Endothelial cell of umbilical vein (primary cell): Measurements from ENCODE around the gene NR2F6. TPM values are rescaled to one million over a fixed set of nuclear protein-coding genes. Genes with fewer than 3 reads are reported as not detected.
A peak's percentile ranks its signal among the peaks of the same experiment; 100 is the strongest.

Experiments used
- BruUV-seq: library from RNA; stranded (reverse); fragments of 400-500 nt; replicated peaks from 2 replicates; lab custom pipeline; 2021; lab: Mats Ljungman, UMichigan
- CTCF ChIA-PET: fragments of 300-600, 350-600 bp; sonication (Branson Sonifier 250); formaldehyde crosslinking; loops from one replicate; lab custom pipeline; 2021; ENCODE audit warnings: antibody characterized with exemption, inconsistent platforms; lab: Charles Lee
- POLR2A ChIA-PET: fragments of 300-600, 350-600 bp; sonication (Branson Sonifier 250); formaldehyde crosslinking; loops from one replicate; lab custom pipeline; 2021; ENCODE audit warnings: antibody characterized with exemption, inconsistent platforms; lab: Charles Lee
- DNase-seq: peaks from one replicate; pipeline ENCODE4 v3.0.0-alpha.2; 2011; ENCODE audit warnings: low read depth, low spot score
- FAIRE-seq: peaks from 2 replicates; lab custom pipeline; 2011; peaks lifted over from hg19 to GRCh38; lab: Jason Lieb, UNC
- H2AFZ ChIP-seq: 2 replicates; pipeline ENCODE4 v1.6.0; 2012; ENCODE audit warnings: low read depth, low read length, control low read depth, inconsistent platforms
- H3K27ac ChIP-seq: 2 replicates; pipeline ENCODE4 v1.5.1; 2011; ENCODE audit warnings: low read depth, mild to moderate bottlenecking, control low read depth, low read length, moderate library complexity; ENCODE audit not compliant: insufficient read depth
- H3K27me3 ChIP-seq, 2 experiments: 2 replicates each; pipeline versions ENCODE4 v1.6.0 to v1.6.1; 2011; ENCODE audit warnings: low read length in 2 of 2, mixed read lengths in 1 of 2; ENCODE audit not compliant: control insufficient read depth in 2 of 2, insufficient read depth in 2 of 2
- H3K36me3 ChIP-seq, 2 experiments: 2 replicates in 1 of 2; 3 replicates in 1 of 2; pipeline ENCODE4 v1.5.1; 2011; ENCODE audit warnings: low read length in 2 of 2, mild to moderate bottlenecking in 1 of 2, moderate library complexity in 1 of 2; ENCODE audit not compliant: control insufficient read depth in 2 of 2, insufficient read depth in 2 of 2; ENCODE audit errors: extremely low read depth in 1 of 2
- H3K4me1 ChIP-seq: 3 replicates; pipeline ENCODE4 v1.5.1; 2011; ENCODE audit warnings: mild to moderate bottlenecking, low read length; ENCODE audit not compliant: control insufficient read depth, insufficient read depth; ENCODE audit errors: extremely low read depth
- H3K4me2 ChIP-seq: 2 replicates; pipeline ENCODE4 v1.6.1; 2011; ENCODE audit warnings: low read length, control low read depth, mixed read lengths; ENCODE audit not compliant: insufficient read depth
- H3K4me3 ChIP-seq, 3 experiments: fragments of 200-600 bp in 1 of 3; sonication (generic), shearing (Covaris generic) in 1 of 3; replicated peaks in 1 of 3; 2 replicates each; pipeline ENCODE4 v1.5.1; 2011 to 2016; ENCODE audit warnings: control low read depth in 3 of 3, low read length in 3 of 3, mild to moderate bottlenecking in 2 of 3, inconsistent platforms in 1 of 3, low read depth in 1 of 3, moderate library complexity in 1 of 3; ENCODE audit not compliant: insufficient read depth in 1 of 3
- H3K79me2 ChIP-seq: 2 replicates; pipeline ENCODE4 v1.6.0; 2012; ENCODE audit warnings: low read length, inconsistent platforms; ENCODE audit not compliant: control insufficient read depth, insufficient read depth
- H3K9ac ChIP-seq: replicated peaks from 2 replicates; pipeline ENCODE3; 2011; ENCODE audit warnings: low read length, control low read depth; ENCODE audit not compliant: insufficient read depth; ENCODE audit errors: extremely low read depth
- H3K9me1 ChIP-seq: replicated peaks from 3 replicates; pipeline ENCODE4 v1.6.0; 2011; ENCODE audit warnings: mild to moderate bottlenecking, low read length; ENCODE audit not compliant: control insufficient read depth, insufficient read depth; ENCODE audit errors: extremely low read depth
- H3K9me3 ChIP-seq: replicated peaks from 2 replicates; pipeline ENCODE4 v1.5.1; 2012; ENCODE audit warnings: low read length, inconsistent platforms; ENCODE audit not compliant: control insufficient read depth, insufficient read depth
- H4K20me1 ChIP-seq: replicated peaks from 2 replicates; pipeline ENCODE3; 2011; ENCODE audit warnings: mild to moderate bottlenecking, low read length; ENCODE audit not compliant: control insufficient read depth, insufficient read depth; ENCODE audit errors: extremely low read depth
- EZH2 ChIP-seq: IDR thresholded peaks from 2 replicates; pipeline ENCODE4 v1.6.1; 2012; ENCODE audit warnings: borderline replicate concordance, low read depth, mild to moderate bottlenecking, moderate library complexity, low read length, inconsistent platforms; ENCODE audit not compliant: severe bottlenecking
- FOS ChIP-seq: IDR thresholded peaks from 2 replicates; pipeline ENCODE4 v1.6.1; 2011; ENCODE audit warnings: mild to moderate bottlenecking, low read length, moderate library complexity, borderline replicate concordance; ENCODE audit not compliant: insufficient read depth
- GATA2 ChIP-seq: IDR thresholded peaks from 2 replicates; pipeline ENCODE4 v1.7.0; 2011; ENCODE audit warnings: low read depth, mild to moderate bottlenecking, moderate library complexity, mixed read lengths, low read length; ENCODE audit not compliant: insufficient read length, insufficient read depth
- JUN ChIP-seq: IDR thresholded peaks from 2 replicates; pipeline ENCODE4 v1.6.1; 2011; ENCODE audit warnings: borderline replicate concordance, low read depth; ENCODE audit not compliant: insufficient read length, insufficient read depth
- MAX ChIP-seq: IDR thresholded peaks from 2 replicates; pipeline ENCODE4 v1.6.1; 2011; ENCODE audit not compliant: insufficient read depth, insufficient read length
- MYC ChIP-seq: IDR thresholded peaks from one replicate; pipeline ENCODE4 v1.6.1; 2011; ENCODE audit warnings: mild to moderate bottlenecking, low read depth, low read length
- POLR2A ChIP-seq: IDR thresholded peaks from 2 replicates; pipeline ENCODE4 v1.6.1; 2012; ENCODE audit warnings: low read depth, mild to moderate bottlenecking, control low read depth, low read length
- POLR2AphosphoS5 ChIP-seq: IDR thresholded peaks from 2 replicates; pipeline ENCODE4 v1.6.1; 2012; ENCODE audit warnings: low read depth, mild to moderate bottlenecking, control low read depth, low read length, moderate library complexity; ENCODE audit not compliant: insufficient read depth
- dilution Hi-C: fragments of 300-500 bp; cut with MboI; formaldehyde crosslinking; loops from one replicate; pipeline ENCODE4 v1.15.0; 2019; ENCODE audit warnings: low sequenced_read_pairs; ENCODE audit not compliant: extremely low pct_ligation_motif_present
- intact Hi-C: fragments of 100-400 bp; cut with micrococcal nuclease; formaldehyde crosslinking; loops from one replicate; pipeline ENCODE4 v1.10.0; 2022
- polyA plus RNA-seq, 4 experiments: library from polyadenylated mRNA; depleted of rRNA in 3 of 4; stranded (reverse) in 3 of 4; unstranded in 1 of 4; fragments of >200 nt; gene quantifications; 2 replicates each; pipeline versions ENCODE4 v1.2.1 to v1.2.3, GENCODE V29; 2011 to 2012; ENCODE audit warnings: missing spikeins in 1 of 4
- total RNA-seq: library from RNA; stranded (reverse); gene quantifications from 2 replicates; pipeline ENCODE4 v1.2.3, GENCODE V29; 2021
- TF ChIP-seq, protein P1 (sequence below), 2 donors: IDR thresholded peaks; 1 replicate in 1 of 2; 2 replicates in 1 of 2; pipeline ENCODE4 v1.5.1; 2011; ENCODE audit warnings: low read length in 2 of 2, mild to moderate bottlenecking in 2 of 2, moderate library complexity in 2 of 2, control low read depth in 1 of 2, inconsistent platforms in 1 of 2, low read depth in 1 of 2; ENCODE audit not compliant: insufficient read depth in 1 of 2; ENCODE audit errors: extremely low read depth in 1 of 2

NR2F6 gene
- total and polyA plus RNA-seq, 2 donors (not counting 3 experiments of a cell fraction or from before 2014, with no cell fraction given) = 36.1 to 38.9 TPM

DNA sequence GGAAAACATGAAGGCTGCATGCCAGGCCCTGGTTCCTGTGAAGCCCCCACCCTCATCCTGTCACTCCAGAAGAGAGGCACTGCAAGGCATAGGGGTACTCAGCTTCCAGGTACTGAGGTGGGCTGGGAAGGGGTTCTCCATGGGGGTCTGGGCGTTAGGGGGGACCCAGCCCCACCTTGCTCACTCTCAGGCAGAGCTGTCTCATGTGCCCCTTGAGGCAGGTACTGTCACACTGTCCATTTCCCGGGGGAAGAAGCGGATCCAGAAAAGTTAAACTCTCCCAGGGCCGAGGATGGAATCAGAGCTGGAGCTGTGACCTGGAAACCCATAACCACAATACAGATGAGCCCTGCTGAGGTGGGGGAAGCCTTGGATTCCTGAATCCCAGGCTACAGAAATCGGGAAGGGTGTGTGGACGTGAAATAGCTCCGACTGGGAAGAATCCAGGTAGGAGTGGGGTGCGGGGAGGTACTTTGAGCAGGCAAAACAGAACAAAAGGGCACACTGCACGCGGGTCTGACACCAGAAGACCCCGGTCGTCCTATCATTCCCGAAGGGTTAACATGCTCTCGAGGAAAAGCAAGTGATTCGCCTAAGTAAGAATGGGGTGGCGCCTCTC lies 31.1 kb downstream of the NR2F6 start:
- Histone ChIP-seq H2AFZ (peak overlapping the region; percentile 83), H3K4me3 (peak overlapping the region; percentile 2 to 66 (median 54)), H3K4me1 (peaks cover 7% of the 10 kb centered on the region), H3K9me1 (no peaks in the 10 kb centered on the region), H3K9me3 (no peaks in the 10 kb centered on the region), H4K20me1 (no peaks in the 10 kb centered on the region), H3K4me2 (peak overlapping the region; percentile 84), H3K36me3 (peaks cover 0 to 20% of the 10 kb centered on the region in 2 experiments), H3K27me3 (no peaks in the 10 kb centered on the region), H3K27ac (peak overlapping the region; percentile 88), H3K79me2 (no peaks in the 10 kb centered on the region), H3K9ac (peak overlapping the region; percentile 87)
- TSS peak; percentile 92 for BruUV-seq
- no peak for TF ChIP-seq GATA2
- TF ChIP-seq, protein P1, sequence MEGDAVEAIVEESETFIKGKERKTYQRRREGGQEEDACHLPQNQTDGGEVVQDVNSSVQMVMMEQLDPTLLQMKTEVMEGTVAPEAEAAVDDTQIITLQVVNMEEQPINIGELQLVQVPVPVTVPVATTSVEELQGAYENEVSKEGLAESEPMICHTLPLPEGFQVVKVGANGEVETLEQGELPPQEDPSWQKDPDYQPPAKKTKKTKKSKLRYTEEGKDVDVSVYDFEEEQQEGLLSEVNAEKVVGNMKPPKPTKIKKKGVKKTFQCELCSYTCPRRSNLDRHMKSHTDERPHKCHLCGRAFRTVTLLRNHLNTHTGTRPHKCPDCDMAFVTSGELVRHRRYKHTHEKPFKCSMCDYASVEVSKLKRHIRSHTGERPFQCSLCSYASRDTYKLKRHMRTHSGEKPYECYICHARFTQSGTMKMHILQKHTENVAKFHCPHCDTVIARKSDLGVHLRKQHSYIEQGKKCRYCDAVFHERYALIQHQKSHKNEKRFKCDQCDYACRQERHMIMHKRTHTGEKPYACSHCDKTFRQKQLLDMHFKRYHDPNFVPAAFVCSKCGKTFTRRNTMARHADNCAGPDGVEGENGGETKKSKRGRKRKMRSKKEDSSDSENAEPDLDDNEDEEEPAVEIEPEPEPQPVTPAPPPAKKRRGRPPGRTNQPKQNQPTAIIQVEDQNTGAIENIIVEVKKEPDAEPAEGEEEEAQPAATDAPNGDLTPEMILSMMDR (IDR thresholded peaks at IDR 0.05; ENCODE audit: extremely low read depth in 1 of 2, insufficient read depth in 1 of 2, low read depth in 1 of 2, low read length in 2 of 2) = no peak
- TF ChIP-seq MYC = no peak
- TF ChIP-seq FOS = no peak
- TF ChIP-seq JUN = no peak
- no peak for TF ChIP-seq EZH2
- no peak for TF ChIP-seq POLR2AphosphoS5
- no peak for TF ChIP-seq POLR2A
- no peak for TF ChIP-seq MAX
- ChIA-PET POLR2A (interaction anchor here (1.3 kb wide), 1 partner anchor 52 kb away, joined by 5 read pairs; the partner anchor contains the start of gene BABAM1), CTCF (interaction anchor here (1.1 to 2.3 kb wide), 5 partner anchors 9 to 91 kb away, joined by 3 to 16 read pairs (median 4); partner anchors contain the start of gene MRPL34)
- dilution Hi-C loops = no loop called here
- intact Hi-C loops = loop anchor here (1.0 kb wide), 1 partner anchor 12 kb away; the partner anchor contains the start of gene OCEL1
- DNase-seq (peak; percentile 11), FAIRE-seq (no peak)
